H1 (cell line): ENCODE measurements around the gene SLC7A9. TPM values are rescaled to one million over a fixed set of nuclear protein-coding genes. Genes with fewer than 3 reads are reported as not detected.

Experiments used
- CTCF ChIA-PET: fragments of 300-600 bp; sonication (Branson Sonifier 250); formaldehyde crosslinking; loops from one replicate; lab custom pipeline; 2021; ENCODE audit not compliant: partially characterized antibody; lab: Charles Lee
- POLR2A ChIA-PET: fragments of 300-600 bp; sonication (Branson Sonifier 250); formaldehyde crosslinking; loops from one replicate; lab custom pipeline; 2021; ENCODE audit warnings: inconsistent platforms; ENCODE audit not compliant: partially characterized antibody; lab: Charles Lee
- DNase-seq, 2 experiments: peaks; one replicate each; pipeline versions ENCODE4 v3.0.0 to v3.0.0-alpha.2; 2010 to 2022; ENCODE audit warnings: low spot score in 2 of 2, low read depth in 1 of 2, mixed read lengths in 1 of 2
- FAIRE-seq: peaks from 2 replicates; lab custom pipeline; 2011; peaks lifted over from hg19 to GRCh38; lab: Jason Lieb, UNC
- H2AFZ ChIP-seq: 2 replicates; pipeline ENCODE4 v1.8.1; 2012; ENCODE audit warnings: low read length, inconsistent platforms
- H2AK5ac ChIP-seq: 2 replicates; pipeline ENCODE4 v1.6.1; 2013; ENCODE audit warnings: low read depth, low read length
- H2BK120ac ChIP-seq: replicated peaks from 2 replicates; pipeline ENCODE3; 2013; ENCODE audit warnings: low read depth, low read length, inconsistent platforms
- H2BK12ac ChIP-seq: 2 replicates; pipeline ENCODE4 v1.6.1; 2013; ENCODE audit warnings: low read depth, low read length
- H2BK15ac ChIP-seq: 2 replicates; pipeline ENCODE4 v1.6.1; 2013; ENCODE audit warnings: low read length
- H2BK20ac ChIP-seq: 2 replicates; pipeline ENCODE4 v1.6.1; 2013; ENCODE audit warnings: low read length
- H2BK5ac ChIP-seq: 2 replicates; pipeline ENCODE4 v1.6.1; 2013; ENCODE audit warnings: low read depth, low read length
- H3K14ac ChIP-seq: 2 replicates; pipeline ENCODE4 v1.6.1; 2013; ENCODE audit warnings: inconsistent platforms; ENCODE audit not compliant: insufficient read length
- H3K18ac ChIP-seq: 2 replicates; pipeline ENCODE4 v1.6.1; 2013; ENCODE audit warnings: low read length; ENCODE audit errors: extremely low read depth
- H3K23ac ChIP-seq: 2 replicates; pipeline ENCODE4 v1.6.1; 2013; ENCODE audit warnings: inconsistent platforms; ENCODE audit not compliant: insufficient read length
- H3K23me2 ChIP-seq: 2 replicates; pipeline ENCODE4 v1.6.1; 2013; ENCODE audit warnings: low read depth, low read length
- H3K27ac ChIP-seq: 2 replicates; pipeline ENCODE4 v1.6.1; 2011; ENCODE audit warnings: low read depth, low read length, inconsistent platforms
- H3K27me3 ChIP-seq, 4 experiments: replicated peaks in 1 of 4; 1 replicate in 1 of 4; 2 replicates in 3 of 4; pipeline versions ENCODE4 v1.6.1 to v1.8.1; 2011 to 2013; ENCODE audit warnings: low read length in 3 of 4, mild to moderate bottlenecking in 3 of 4, inconsistent platforms in 2 of 4, mixed read lengths in 2 of 4, moderate library complexity in 1 of 4; ENCODE audit not compliant: control insufficient read depth in 3 of 4, insufficient read depth in 3 of 4; ENCODE audit errors: extremely low read depth in 1 of 4
- H3K36me3 ChIP-seq, 4 experiments: 2 replicates each; pipeline versions ENCODE4 v1.6.1 to v1.8.1; 2011 to 2013; ENCODE audit warnings: mild to moderate bottlenecking in 4 of 4, low read length in 3 of 4, moderate library complexity in 2 of 4, control low read depth in 1 of 4, inconsistent platforms in 1 of 4; ENCODE audit not compliant: insufficient read depth in 4 of 4, control insufficient read depth in 2 of 4
- H3K4ac ChIP-seq: replicated peaks from 2 replicates; pipeline ENCODE3; 2013; ENCODE audit warnings: low read length, low read depth, mixed read lengths, inconsistent platforms; ENCODE audit not compliant: insufficient read length
- H3K4me1 ChIP-seq, 4 experiments: replicated peaks in 1 of 4; 1 replicate in 1 of 4; 2 replicates in 3 of 4; pipeline versions ENCODE4 v1.6.1 to v1.8.1; 2011 to 2013; ENCODE audit warnings: low read length in 3 of 4, inconsistent platforms in 2 of 4, mixed read lengths in 1 of 4; ENCODE audit not compliant: insufficient read depth in 4 of 4, control insufficient read depth in 3 of 4
- H3K4me2 ChIP-seq, 2 experiments: 2 replicates each; pipeline versions ENCODE4 v1.6.1 to v1.8.1; 2011 to 2013; ENCODE audit warnings: low read depth in 2 of 2, low read length in 2 of 2, control low read depth in 1 of 2, inconsistent platforms in 1 of 2, mild to moderate bottlenecking in 1 of 2; ENCODE audit not compliant: insufficient read depth in 1 of 2
- H3K4me3 ChIP-seq, 4 experiments: fragments of 200-600, 300-600 bp in 1 of 4; sonication (generic), shearing (Covaris generic), sonication (Bioruptor Twin) in 1 of 4; 2 replicates each; pipeline versions ENCODE4 v1.5.1 to v1.8.1; 2011 to 2016; ENCODE audit warnings: low read length in 4 of 4, low read depth in 3 of 4, control low read depth in 2 of 4, inconsistent platforms in 2 of 4, mild to moderate bottlenecking in 2 of 4, mixed read lengths in 1 of 4, moderate library complexity in 1 of 4; ENCODE audit not compliant: insufficient read depth in 2 of 4; ENCODE audit errors: extremely low read depth in 1 of 4
- H3K56ac ChIP-seq: replicated peaks from 2 replicates; pipeline ENCODE3; 2013; ENCODE audit warnings: low read depth, mild to moderate bottlenecking, mixed read lengths, low read length, inconsistent platforms; ENCODE audit not compliant: insufficient read length
- H3K79me1 ChIP-seq: 2 replicates; pipeline ENCODE4 v1.6.1; 2013; ENCODE audit warnings: low read depth, low read length, control low read depth
- H3K79me2 ChIP-seq, 2 experiments: 2 replicates each; pipeline versions ENCODE4 v1.6.1 to v1.8.1; 2012 to 2013; ENCODE audit warnings: low read length in 2 of 2, mild to moderate bottlenecking in 2 of 2, inconsistent platforms in 1 of 2; ENCODE audit not compliant: insufficient read depth in 2 of 2, control insufficient read depth in 1 of 2
- H3K9ac ChIP-seq, 4 experiments: replicated peaks in 1 of 4; 1 replicate in 1 of 4; 2 replicates in 3 of 4; pipeline versions ENCODE4 v1.6.1 to v1.8.1; 2011 to 2013; ENCODE audit warnings: low read depth in 3 of 4, low read length in 3 of 4, control low read depth in 2 of 4, mild to moderate bottlenecking in 2 of 4, moderate library complexity in 2 of 4, inconsistent platforms in 1 of 4; ENCODE audit errors: extremely low read depth in 1 of 4
- H3K9me3 ChIP-seq, 2 experiments: 2 replicates each; pipeline versions ENCODE4 v1.6.1 to v1.8.1; 2012 to 2013; ENCODE audit warnings: mild to moderate bottlenecking in 2 of 2, moderate library complexity in 2 of 2, control low read depth in 1 of 2, inconsistent platforms in 1 of 2, low read depth in 1 of 2, low read length in 1 of 2, mixed read lengths in 1 of 2; ENCODE audit not compliant: insufficient read depth in 2 of 2
- H4K20me1 ChIP-seq, 2 experiments: replicated peaks in 1 of 2; 2 replicates each; pipeline versions ENCODE3 to v1.8.1; 2011 to 2013; ENCODE audit warnings: inconsistent platforms in 2 of 2, low read length in 2 of 2, mild to moderate bottlenecking in 1 of 2; ENCODE audit not compliant: insufficient read depth in 2 of 2, control insufficient read depth in 1 of 2
- H4K5ac ChIP-seq: 2 replicates; pipeline ENCODE4 v1.6.1; 2013; ENCODE audit warnings: low read length, low read depth, mixed read lengths, inconsistent platforms; ENCODE audit not compliant: insufficient read length
- H4K8ac ChIP-seq: 2 replicates; pipeline ENCODE4 v1.8.0; 2013; ENCODE audit warnings: mild to moderate bottlenecking, moderate library complexity, low read length, inconsistent platforms; ENCODE audit not compliant: insufficient read depth; ENCODE audit errors: extremely low read depth
- H4K91ac ChIP-seq: replicated peaks from 2 replicates; pipeline ENCODE3; 2013; ENCODE audit warnings: low read length, mixed read lengths, inconsistent platforms; ENCODE audit not compliant: insufficient read length
- BACH1 ChIP-seq: IDR thresholded peaks from 2 replicates; pipeline ENCODE4 v1.6.1; 2012; ENCODE audit warnings: low read length, improper control_type of control experiment
- BCL11A ChIP-seq, 2 experiments: IDR thresholded peaks; one replicate each; pipeline ENCODE4 v1.6.1; 2011; ENCODE audit warnings: low read depth in 2 of 2, low read length in 2 of 2, mild to moderate bottlenecking in 2 of 2
- CREB1 ChIP-seq: IDR thresholded peaks from 2 replicates; pipeline ENCODE4 v1.6.1; 2012; ENCODE audit warnings: inconsistent platforms
- CTBP2 ChIP-seq: IDR thresholded peaks from 2 replicates; pipeline ENCODE4 v1.7.0; 2011; ENCODE audit warnings: borderline replicate concordance, mild to moderate bottlenecking, moderate library complexity, mixed read lengths, low read length; ENCODE audit not compliant: insufficient read depth, insufficient read length
- EGR1 ChIP-seq: IDR thresholded peaks from 2 replicates; pipeline ENCODE4 v1.6.1; 2011; ENCODE audit warnings: low read depth, low read length, borderline replicate concordance
- EZH2 ChIP-seq: fragments of 200-600 bp; sonication (generic); IDR thresholded peaks from 2 replicates; pipeline ENCODE4 v1.7.1; 2012; ENCODE audit warnings: low read depth, mild to moderate bottlenecking, moderate library complexity, low read length, inconsistent platforms; ENCODE audit not compliant: severe bottlenecking
- GABPA ChIP-seq: IDR thresholded peaks from 2 replicates; pipeline ENCODE4 v1.6.1; 2011; ENCODE audit warnings: mild to moderate bottlenecking, low read length, moderate library complexity, borderline replicate concordance; ENCODE audit not compliant: insufficient read depth
- JUN ChIP-seq: IDR thresholded peaks from 2 replicates; pipeline ENCODE4 v1.6.1; 2011; ENCODE audit warnings: low read depth, mild to moderate bottlenecking, improper control_type of control experiment, low read length
- NANOG ChIP-seq: IDR thresholded peaks from 2 replicates; pipeline ENCODE4 v1.6.1; 2011; ENCODE audit warnings: low read length, low read depth, mild to moderate bottlenecking, inconsistent platforms; ENCODE audit not compliant: insufficient read depth, poor library complexity, severe bottlenecking
- POU5F1 ChIP-seq: IDR thresholded peaks from 2 replicates; pipeline ENCODE4 v1.6.1; 2011; ENCODE audit warnings: low read depth, mild to moderate bottlenecking, low read length, moderate library complexity
- RAD21 ChIP-seq, 2 experiments: IDR thresholded peaks in 1 of 2; conservative IDR thresholded peaks in 1 of 2; 2 replicates each; pipeline ENCODE4 v1.6.1; 2011; ENCODE audit warnings: low read depth in 2 of 2, low read length in 2 of 2, improper control_type of control experiment in 1 of 2, inconsistent platforms in 1 of 2, mild to moderate bottlenecking in 1 of 2, moderate library complexity in 1 of 2
- SIN3A ChIP-seq, 2 experiments: IDR thresholded peaks in 1 of 2; conservative IDR thresholded peaks in 1 of 2; 2 replicates each; pipeline ENCODE4 v1.6.1; 2011 to 2012; ENCODE audit warnings: low read length in 2 of 2, improper control_type of control experiment in 1 of 2, low read depth in 1 of 2, mild to moderate bottlenecking in 1 of 2
- SP1 ChIP-seq: IDR thresholded peaks from 2 replicates; pipeline ENCODE4 v1.6.1; 2011; ENCODE audit warnings: low read depth, low read length
- SP4 ChIP-seq: IDR thresholded peaks from 2 replicates; pipeline ENCODE4 v1.6.1; 2012; ENCODE audit warnings: low read length, inconsistent platforms
- SRF ChIP-seq: IDR thresholded peaks from 2 replicates; pipeline ENCODE4 v1.6.1; 2011; ENCODE audit warnings: mild to moderate bottlenecking, low read depth, low read length, moderate library complexity
- WGBS, 2 experiments: shearing (Covaris generic) in 1 of 2; methylation state at CpG; one replicate each; pipeline versions ENCODE4 v1.1.6 to v1.1.7; 2013 to 2015; ENCODE audit warnings: low lambda C conversion rate in 2 of 2, mixed read lengths in 2 of 2, inconsistent platforms in 1 of 2, low coverage in 1 of 2, missing lambda C conversion rate in 1 of 2; ENCODE audit not compliant: insufficient replicate concordance in 2 of 2, insufficient coverage in 1 of 2, insufficient read length in 1 of 2; ENCODE audit errors: extremely low coverage in 1 of 2, missing lambda C conversion rate in 1 of 2; 5-methylcytosine and 5-hydroxymethylcytosine counted together
- polyA plus RNA-seq, 7 experiments: library from polyadenylated mRNA; depleted of rRNA in 3 of 7; stranded (reverse) in 5 of 7; unstranded in 2 of 7; fragments of >200 nt in 5 of 7; fragments of 200-250 nt in 2 of 7; gene quantifications; 1 replicate in 5 of 7; 2 replicates in 1 of 7; 4 replicates in 1 of 7; pipeline versions ENCODE4 v1.2.1 to v1.2.3, GENCODE V29; 2011 to 2013; ENCODE audit warnings: missing spikeins in 2 of 7, mixed read lengths in 2 of 7
- total RNA-seq: library from RNA; stranded (reverse); fragmentation: NEBNext Ultra II Directional; extraction: Animal tissue kit (Norgen Biotek cat#: 25700); gene quantifications from 2 replicates; pipeline ENCODE4 v1.2.1, GENCODE V29; 2021

Gene SLC7A9
- total and polyA plus RNA-seq, 2 of the 8 experiments (the other 6 are each of a cell fraction or from before 2014, with no cell fraction given) = 0.15 TPM; not detected in 1

DNA sequence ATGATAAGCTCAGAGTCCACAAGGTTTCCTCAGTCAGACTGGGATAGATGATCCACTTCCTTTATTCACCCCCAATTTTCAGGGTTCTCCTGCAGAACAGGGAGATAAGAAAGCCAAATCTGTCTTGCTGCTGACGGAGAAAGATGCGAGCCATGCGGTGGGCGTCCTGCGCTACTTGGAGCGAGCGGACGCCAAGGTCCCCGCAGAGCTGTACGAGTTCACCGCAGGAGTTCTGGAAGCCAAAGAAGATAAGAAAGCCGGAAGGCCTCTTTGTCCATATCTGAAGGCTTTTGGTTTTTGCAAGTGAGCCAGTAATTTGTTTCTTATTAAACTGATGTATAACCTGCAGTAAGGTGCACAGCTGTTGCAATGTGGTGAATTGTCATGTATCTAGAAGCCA is 66.7 kb downstream of the SLC7A9 start:
- H2AFZ ChIP-seq = no peak overlapping the region
- H2BK15ac ChIP-seq = no peak overlapping the region
- H2AK5ac ChIP-seq = no peak overlapping the region
- DNase-seq (no peak), FAIRE-seq (no peak)
- H3K4ac ChIP-seq = no peak overlapping the region
- H3K79me1 ChIP-seq = no peaks in the 10 kb centered on the region
- no peaks in the 10 kb centered on the region for H3K23me2 ChIP-seq
- no peaks in the 10 kb centered on the region for H3K79me2 ChIP-seq
- no peaks in the 10 kb centered on the region for H3K9me3 ChIP-seq
- H3K4me1 ChIP-seq = 0 out of 7 replicates have a peak, but pooled peaks cover 0 to 2% (median 0%) of the 10 kb centered on the region in 4 experiments
- POLR2A ChIA-PET = no interaction called here
- CTCF ChIA-PET = interaction anchor here (0.7 to 1.9 kb wide), 2 partner anchors 10 to 15 kb away, joined by 3 to 7 read pairs; no protein-coding TSS in a partner anchor
- no peak overlapping the region for H3K4me2 ChIP-seq
- H2BK12ac ChIP-seq = no peak overlapping the region
- H2BK20ac ChIP-seq = no peak overlapping the region
- no peak overlapping the region for H3K56ac ChIP-seq
- H2BK120ac ChIP-seq = no peak overlapping the region
- no peak overlapping the region for H3K4me3 ChIP-seq
- H3K23ac ChIP-seq = no peak overlapping the region
- H4K8ac ChIP-seq = no peak overlapping the region
- H3K9ac ChIP-seq = no peak overlapping the region
- H3K36me3 ChIP-seq = no peaks in the 10 kb centered on the region
- no peaks in the 10 kb centered on the region for H3K27me3 ChIP-seq
- no peak overlapping the region for H4K91ac ChIP-seq
- no peak overlapping the region for H3K18ac ChIP-seq
- no peak overlapping the region for H2BK5ac ChIP-seq
- H4K5ac ChIP-seq = no peak overlapping the region
- H3K27ac ChIP-seq = no peak overlapping the region
- no peak overlapping the region for H3K14ac ChIP-seq
- WGBS, 2 experiments = 90% methylated on average over 12 of the region's 12 CpGs; no CpG with 5 or more reads in 1 of the 2 experiments
- H4K20me1 ChIP-seq = no peaks in the 10 kb centered on the region
- TF ChIP-seq SIN3A (conservative IDR thresholded peaks at IDR 0.05 in 1 of 2, IDR thresholded peaks at IDR 0.05 in 1 of 2; ENCODE audit: low read depth in 1 of 2, low read length in 2 of 2) (no peak), EZH2 (no peak), NANOG (no peak), JUN (no peak), CTBP2 (no peak), EGR1 (no peak), CREB1 (no peak), POU5F1 (no peak), RAD21 (IDR thresholded peaks at IDR 0.05 in 1 of 2, conservative IDR thresholded peaks at IDR 0.05 in 1 of 2; ENCODE audit: low read depth in 2 of 2, low read length in 2 of 2) (no peak), BCL11A (IDR thresholded peaks at IDR 0.05; ENCODE audit: low read depth in 2 of 2, low read length in 2 of 2) (no peak), BACH1 (no peak), GABPA (no peak), SRF (no peak), SP4 (no peak), SP1 (no peak)
